T-helper 9 cell (primary cell): ENCODE data around the gene CCDC120.

Source experiments
- DNase-seq: peaks from one replicate; pipeline ENCODE4 v3.0.0-alpha.2; 2020

The CCDC120 gene

DNA sequence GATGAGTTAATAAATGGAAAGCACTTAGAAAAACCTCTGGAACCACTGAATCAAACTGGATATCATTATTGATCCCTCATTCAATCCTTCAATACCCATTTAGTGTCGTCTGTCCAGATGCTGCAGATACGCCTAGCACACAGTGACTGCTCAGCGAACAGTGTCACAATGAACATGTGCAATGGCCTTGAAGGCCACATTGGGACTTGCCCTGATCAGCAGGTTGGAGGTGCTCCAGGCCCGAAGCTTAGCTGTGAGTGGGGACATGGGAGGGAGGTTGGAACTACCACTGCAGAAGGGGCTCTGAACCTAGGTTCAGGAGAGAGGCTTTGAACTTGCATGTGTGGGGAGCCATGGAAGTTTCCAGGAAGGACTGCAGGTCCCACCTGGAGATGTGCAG, 47.5 kb downstream of the CCDC120 start:
- DNase-seq: no peak

DNA sequence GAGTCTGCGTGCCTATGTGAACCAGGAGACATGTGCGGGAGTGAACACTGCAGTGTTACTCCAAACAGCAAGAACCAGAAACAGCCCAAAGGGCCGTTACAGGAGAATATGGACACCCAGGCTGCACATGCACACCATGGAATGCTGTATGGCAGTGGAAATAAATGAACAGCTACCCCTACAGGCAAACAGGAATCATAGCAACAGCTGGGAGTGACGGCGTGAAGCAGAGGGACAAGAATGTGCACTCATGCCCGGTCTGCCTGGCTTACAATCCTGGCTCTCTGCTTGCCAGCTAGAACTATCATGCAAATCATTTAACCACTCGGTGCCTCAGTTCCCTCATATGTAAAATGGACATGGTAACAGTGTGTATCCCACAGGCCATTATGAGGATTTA, 48.1 kb downstream of the CCDC120 start:
- no peak for DNase-seq

DNA sequence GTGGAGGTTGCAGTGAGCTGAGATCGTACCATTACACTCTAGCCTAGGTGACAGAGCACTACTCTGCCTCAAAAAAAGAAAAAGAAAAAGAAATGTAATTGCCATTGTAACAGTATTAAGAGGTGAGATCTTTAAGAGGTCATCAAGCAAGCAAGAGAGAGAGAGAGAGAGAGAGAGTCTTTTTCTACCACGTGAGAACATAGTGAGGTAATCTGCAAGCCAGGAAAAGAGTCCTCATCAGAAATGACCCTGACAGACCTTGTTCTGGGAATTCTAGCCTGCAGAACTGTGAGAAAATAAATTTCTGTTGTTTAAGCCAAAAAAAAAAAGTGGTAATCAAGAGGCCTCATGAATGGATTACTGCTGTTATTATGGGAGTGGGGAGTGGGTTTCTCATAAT, 49.8 kb downstream of the CCDC120 start:
- no peak for DNase-seq

DNA sequence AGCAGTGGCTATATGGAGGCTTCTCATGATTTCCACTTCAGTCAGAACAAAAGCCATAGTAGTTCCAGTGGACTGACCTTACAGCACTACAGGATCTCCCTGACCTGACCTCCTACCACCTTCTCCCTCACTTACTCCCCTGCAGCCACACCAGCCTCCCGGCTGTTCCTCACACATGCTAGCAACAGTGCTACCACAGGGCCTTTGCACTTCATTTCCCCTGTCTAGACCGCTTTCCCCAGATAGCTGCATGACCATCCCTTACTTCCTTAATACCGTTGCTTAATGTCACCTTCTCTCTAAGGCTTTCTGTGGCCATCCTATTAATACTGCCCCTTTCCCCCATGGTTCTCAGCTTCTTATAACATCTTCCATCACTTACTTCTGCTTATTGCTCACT, 51.6 kb downstream of the CCDC120 start:
- no peak for DNase-seq

DNA sequence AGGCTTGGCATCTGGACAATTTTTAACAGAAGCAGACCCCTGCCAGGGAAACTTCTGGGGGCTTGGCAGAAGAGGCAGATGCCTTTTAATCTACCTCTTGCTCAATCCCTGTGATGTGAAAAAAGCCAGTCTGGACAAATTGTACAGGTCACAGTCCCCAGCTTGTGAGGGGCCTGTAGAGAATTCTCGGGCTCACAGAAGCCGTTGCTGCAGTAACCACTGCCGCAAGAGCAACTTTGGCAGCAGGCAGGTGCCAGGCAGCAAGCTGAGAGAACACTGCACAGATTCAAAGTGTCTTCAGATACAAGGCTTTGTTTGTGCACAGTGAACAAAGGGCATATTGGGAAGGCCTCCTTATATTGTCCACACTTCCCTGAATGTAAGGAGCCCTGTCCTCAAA, 53.0 kb downstream of the CCDC120 start:
- no peak for DNase-seq

DNA sequence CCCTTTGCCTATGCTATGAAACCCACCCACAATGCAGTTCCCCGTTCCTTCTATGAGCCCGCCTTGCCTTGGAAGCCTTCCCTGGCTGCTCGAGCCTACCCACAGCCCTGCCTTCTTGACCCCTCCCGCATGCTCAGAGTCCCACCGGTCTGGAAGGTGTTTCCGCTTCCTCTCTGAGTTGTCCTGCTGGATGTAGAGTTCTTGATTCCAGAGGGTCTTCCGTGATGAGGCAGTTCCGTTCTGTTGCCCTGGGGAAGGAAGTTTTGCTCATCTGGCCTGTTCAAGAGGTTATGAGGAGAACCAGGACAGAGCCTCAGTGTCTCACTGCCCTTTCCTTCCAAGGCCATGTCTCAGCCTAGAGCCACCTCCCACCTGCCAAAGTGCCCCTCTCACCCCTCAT, 57.3 kb downstream of the CCDC120 start:
- no peak for DNase-seq

DNA sequence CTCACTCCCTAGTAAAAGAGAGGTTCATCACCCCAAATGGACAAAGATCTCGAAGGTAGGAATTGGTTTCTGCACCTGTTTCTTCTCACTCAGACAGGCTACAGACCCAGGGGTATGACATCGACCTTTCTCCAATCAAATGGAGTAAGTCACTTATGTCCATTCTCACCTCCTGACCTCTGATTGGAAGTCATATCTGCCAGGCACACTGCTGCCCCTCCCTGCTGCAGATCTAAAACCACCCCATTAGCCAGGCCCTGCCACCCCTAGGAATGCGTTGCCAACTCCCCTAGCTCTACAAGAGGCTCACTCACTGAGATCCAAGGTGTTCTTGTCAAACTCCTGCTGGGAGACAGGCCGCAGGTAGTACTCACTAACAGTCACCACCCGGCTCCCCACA, 57.9 kb downstream of the CCDC120 start:
- DNase-seq: no peak

DNA sequence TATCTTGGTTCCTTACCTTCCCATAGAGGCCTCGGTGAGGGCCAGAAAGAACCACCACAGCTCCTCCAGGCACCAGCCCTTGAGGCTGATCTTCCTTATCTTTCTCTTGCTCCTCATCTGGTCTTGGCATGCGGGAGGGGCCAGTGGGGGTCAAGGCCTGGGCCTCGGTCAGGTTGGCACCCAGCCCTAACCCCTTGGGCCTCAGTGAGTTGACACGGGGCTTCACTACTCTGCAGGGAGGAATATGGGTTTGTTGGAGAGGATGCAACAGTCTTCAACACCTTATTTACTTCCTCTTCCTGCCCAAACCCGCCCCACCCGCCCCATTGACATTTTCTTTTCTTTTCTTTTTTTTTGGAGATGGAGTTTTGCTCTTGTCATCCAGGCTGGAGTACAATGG, 58.8 kb downstream of the CCDC120 start:
- no peak for DNase-seq
